22Rv1 (cell line): ENCODE measurements around the gene PLCB3.

Source experiments
- H3K27ac ChIP-seq: fragments of 450-650 bp; 2 replicates; pipeline ENCODE4 v1.5.1; 2017
- ZFX ChIP-seq: fragments of 450-650 bp; IDR thresholded peaks from 2 replicates; pipeline ENCODE4 v1.6.1; 2017; ENCODE audit warnings: antibody characterized with exemption, borderline replicate concordance
- TF ChIP-seq, protein P1 (sequence below): fragments of 450-650 bp; IDR thresholded peaks from 2 replicates; pipeline ENCODE4 v1.5.1; 2017; ENCODE audit warnings: mild to moderate bottlenecking

PLCB3 gene

DNA sequence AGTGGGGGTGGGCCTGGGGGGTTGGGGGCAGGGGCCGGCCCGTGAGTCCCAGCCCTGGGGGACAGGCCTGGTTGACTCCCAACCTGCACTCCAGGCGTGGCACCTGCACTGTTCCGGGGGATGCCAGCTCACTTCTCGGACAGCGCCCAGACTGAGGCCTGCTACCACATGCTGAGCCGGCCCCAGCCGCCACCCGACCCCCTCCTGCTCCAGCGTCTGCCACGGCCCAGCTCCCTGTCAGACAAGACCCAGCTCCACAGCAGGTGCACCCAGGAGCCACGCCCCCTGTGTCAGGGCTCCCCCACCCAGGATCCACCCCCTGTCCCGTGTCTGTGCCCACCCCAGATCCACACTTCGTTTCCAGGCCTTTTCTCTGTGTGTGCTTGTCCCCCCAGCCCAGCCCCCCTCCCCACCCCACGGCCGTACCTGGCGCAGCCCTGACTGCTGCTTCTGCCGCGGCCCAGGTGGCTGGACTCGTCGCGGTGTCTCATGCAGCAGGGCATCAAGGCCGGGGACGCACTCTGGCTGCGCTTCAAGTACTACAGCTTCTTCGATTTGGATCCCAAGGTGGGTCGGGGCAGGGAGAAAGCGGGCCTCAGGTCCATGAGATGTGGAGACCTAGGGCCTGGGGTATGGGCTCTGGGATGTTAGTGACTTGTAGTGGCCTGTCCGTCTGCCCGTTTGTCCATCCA lies 40.0 kb upstream of the PLCB3 start:
- TF ChIP-seq ZFX: no peak
- TF ChIP-seq, protein P1, sequence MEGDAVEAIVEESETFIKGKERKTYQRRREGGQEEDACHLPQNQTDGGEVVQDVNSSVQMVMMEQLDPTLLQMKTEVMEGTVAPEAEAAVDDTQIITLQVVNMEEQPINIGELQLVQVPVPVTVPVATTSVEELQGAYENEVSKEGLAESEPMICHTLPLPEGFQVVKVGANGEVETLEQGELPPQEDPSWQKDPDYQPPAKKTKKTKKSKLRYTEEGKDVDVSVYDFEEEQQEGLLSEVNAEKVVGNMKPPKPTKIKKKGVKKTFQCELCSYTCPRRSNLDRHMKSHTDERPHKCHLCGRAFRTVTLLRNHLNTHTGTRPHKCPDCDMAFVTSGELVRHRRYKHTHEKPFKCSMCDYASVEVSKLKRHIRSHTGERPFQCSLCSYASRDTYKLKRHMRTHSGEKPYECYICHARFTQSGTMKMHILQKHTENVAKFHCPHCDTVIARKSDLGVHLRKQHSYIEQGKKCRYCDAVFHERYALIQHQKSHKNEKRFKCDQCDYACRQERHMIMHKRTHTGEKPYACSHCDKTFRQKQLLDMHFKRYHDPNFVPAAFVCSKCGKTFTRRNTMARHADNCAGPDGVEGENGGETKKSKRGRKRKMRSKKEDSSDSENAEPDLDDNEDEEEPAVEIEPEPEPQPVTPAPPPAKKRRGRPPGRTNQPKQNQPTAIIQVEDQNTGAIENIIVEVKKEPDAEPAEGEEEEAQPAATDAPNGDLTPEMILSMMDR: no peak
- no peak overlapping the region for H3K27ac ChIP-seq

DNA sequence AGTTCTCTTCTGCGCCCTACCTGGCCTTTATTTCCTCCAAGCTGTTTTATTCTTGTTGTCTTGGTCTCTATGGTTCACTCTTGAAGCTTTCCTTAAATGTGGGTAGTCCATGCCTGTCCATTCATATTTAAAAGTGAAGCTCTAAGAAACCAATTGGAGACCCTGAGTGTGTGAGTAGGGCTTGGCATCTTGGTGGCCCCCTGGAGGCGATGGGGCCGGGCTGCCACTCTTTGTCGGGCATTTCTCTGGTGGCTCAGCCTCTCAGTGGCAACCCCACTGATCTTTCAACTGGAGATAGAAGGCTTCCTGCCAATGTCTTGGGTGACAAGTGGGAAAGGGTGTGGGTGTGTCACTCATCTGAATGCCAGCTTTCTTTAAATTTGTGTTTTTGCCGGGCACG lies 34.5 kb upstream of the PLCB3 start:
- TF ChIP-seq ZFX: no peak
- TF ChIP-seq, protein P1: no peak

DNA sequence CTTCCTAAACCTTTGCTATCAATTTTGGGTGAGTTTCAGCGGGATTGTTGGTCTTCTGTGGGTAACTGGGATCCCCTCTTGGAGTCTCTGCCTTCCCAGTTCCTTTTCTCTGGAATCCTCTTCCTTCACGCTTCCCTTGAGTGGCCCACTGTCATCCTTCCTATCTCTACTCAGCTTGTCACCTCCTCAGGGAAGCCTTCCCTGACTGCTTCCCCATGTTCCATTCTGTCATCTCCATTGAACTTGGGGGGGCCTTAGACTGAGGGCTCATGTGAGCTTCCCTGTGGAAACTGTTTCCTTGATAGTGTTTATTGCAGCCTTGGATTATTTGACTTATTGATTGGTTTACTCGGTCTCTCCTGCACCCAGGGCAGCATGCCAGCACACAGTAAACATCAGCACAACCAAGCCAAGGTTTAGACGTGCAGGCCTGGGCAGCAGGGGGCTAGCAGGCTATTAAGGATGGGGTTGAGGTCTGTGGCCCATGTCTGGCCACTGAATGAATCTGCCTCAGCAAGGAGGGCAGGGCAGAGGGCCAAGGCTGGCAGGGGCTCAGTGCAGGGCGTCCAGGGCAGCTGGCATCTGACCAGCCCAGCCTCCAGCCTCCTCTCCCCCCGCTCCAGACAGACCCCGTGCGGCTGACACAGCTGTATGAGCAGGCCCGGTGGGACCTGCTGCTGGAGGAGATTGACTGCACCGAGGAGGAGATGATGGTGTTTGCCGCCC lies 32.5 kb upstream of the PLCB3 start:
- H3K27ac ChIP-seq: peak overlapping the region; percentile 95

More for the DNA sequence above, 34.5 kb upstream of the PLCB3 start:
- no peak overlapping the region for H3K27ac ChIP-seq

DNA sequence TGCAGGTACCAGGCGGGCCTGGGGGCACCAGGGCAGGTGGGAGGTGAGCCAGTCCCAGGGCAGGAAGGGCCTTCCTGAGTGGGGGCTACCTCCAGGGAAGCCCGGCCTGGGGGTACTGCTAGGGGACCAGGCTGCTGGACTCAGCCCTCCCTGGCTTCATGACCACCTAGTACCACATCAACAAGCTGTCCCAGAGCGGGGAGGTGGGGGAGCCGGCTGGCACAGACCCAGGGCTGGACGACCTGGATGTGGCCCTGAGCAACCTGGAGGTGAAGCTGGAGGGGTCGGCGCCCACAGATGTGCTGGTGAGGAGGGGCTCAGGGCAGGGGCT lies 32.0 kb upstream of the PLCB3 start:
- TF ChIP-seq, protein P1: no peak
- no peak for TF ChIP-seq ZFX
- H3K27ac ChIP-seq: peak overlapping the region; percentile 95

More for the DNA sequence above, 32.5 kb upstream of the PLCB3 start:
- TF ChIP-seq, protein P1: no peak
- no peak for TF ChIP-seq ZFX

DNA sequence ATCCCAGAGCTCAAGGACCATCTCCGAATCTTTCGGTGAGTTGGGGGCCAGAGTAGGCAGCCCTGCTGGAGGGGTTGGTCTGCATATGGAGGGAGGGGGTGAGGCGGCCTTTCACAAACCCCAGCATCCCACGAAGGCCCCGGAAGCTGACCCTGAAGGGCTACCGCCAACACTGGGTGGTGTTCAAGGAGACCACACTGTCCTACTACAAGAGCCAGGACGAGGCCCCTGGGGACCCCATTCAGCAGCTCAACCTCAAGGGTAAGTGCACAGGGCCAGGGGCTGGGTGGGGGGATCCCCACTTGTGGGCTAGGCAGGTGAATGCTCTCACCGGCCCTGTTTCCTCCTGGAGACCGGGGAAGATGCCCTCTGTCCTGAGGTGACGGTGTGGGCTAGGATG lies 31.6 kb upstream of the PLCB3 start:
- TF ChIP-seq, protein P1: no peak
- TF ChIP-seq ZFX: no peak
- H3K27ac ChIP-seq: peak overlapping the region; percentile 95

DNA sequence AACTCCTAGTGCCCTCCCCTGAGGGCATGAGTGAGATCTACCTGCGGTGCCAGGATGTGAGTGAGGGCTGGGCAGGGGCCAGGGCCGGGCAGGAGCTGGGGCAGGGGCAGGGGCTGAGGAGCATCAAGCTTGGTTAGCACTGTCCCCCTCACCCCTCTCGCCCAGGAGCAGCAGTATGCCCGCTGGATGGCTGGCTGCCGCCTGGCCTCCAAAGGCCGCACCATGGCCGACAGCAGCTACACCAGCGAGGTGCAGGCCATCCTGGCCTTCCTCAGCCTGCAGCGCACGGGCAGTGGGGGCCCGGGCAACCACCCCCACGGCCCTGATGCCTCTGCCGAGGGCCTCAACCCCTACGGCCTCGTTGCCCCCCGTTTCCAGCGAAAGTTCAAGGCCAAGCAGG lies 31.1 kb upstream of the PLCB3 start:
- peak overlapping the region; percentile 95 for H3K27ac ChIP-seq
- TF ChIP-seq ZFX: no peak
- TF ChIP-seq, protein P1: no peak

DNA sequence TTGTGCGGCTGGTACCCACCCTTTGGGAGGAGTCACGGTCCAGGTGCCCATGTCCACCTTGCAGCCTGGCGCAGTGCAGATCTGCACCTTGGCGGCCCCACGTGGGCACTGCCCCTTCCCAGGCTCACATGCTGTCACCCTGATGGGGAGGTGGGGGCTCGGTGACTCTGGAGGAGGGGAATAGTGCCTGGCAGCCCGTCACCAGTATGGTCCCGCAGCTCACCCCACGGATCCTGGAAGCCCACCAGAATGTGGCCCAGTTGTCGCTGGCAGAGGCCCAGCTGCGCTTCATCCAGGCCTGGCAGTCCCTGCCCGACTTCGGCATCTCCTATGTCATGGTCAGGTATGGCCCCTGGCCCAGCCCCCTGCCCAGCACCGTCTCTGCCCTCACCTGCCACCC lies 30.5 kb upstream of the PLCB3 start:
- peak overlapping the region; percentile 95 for H3K27ac ChIP-seq
- TF ChIP-seq ZFX: no peak
- TF ChIP-seq, protein P1: no peak
